Skeletal muscle cell (primary cell): ENCODE measurements around the gene DYRK1B.
A peak's percentile ranks its signal among the peaks of the same experiment; 100 is the strongest.
"Not testable (repeated sequence)": the region's sequence is repeated elsewhere in the genome, so short reads cannot be mapped to it uniquely, and the experiment has no call there.

Experiments
- DNase-seq: peaks from one replicate; pipeline ENCODE4 v3.0.0-alpha.2; 2010; ENCODE audit warnings: low read depth
- H3K4me3 ChIP-seq: 2 replicates; pipeline ENCODE4 v1.5.1; 2011; ENCODE audit warnings: low read depth, mild to moderate bottlenecking, control low read depth, low read length, moderate library complexity

DYRK1B gene

GRCh38 chr19:39833464-39834286 lies at the start of gene DYRK1B:
Gene DYRK1B (minus strand): TSS chr19:39834162. CDS start chr19:39831867, 2,295 bp downstream.
- peak; percentile 92 for DNase-seq
- peak within 1 kb of the TSS; percentile 81 for H3K4me3 ChIP-seq

GRCh38 chr19:39882645-39883044 lies 48.7 kb upstream of the DYRK1B start:
- not testable (repeated sequence) for H3K4me3 ChIP-seq, DNase-seq

- DNase-seq, result not testable (repeated sequence)
Observed at GRCh38 chr19:39881495-39882110, 47.6 kb upstream of the DYRK1B start.

GRCh38 chr19:39880241-39880640 lies 46.3 kb upstream of the DYRK1B start:
- H3K4me3 ChIP-seq, DNase-seq: not testable (repeated sequence)

More at GRCh38 chr19:39881495-39882110, 47.6 kb upstream of the DYRK1B start:
- H3K4me3 ChIP-seq, result not testable (repeated sequence)

- DNase-seq, result not testable (repeated sequence)
Observed at GRCh38 chr19:39879796-39880195, 45.8 kb upstream of the DYRK1B start.

GRCh38 chr19:39878866-39879265 lies 44.9 kb upstream of the DYRK1B start:
- H3K4me3 ChIP-seq, DNase-seq: not testable (repeated sequence)

More at GRCh38 chr19:39879796-39880195, 45.8 kb upstream of the DYRK1B start:
- H3K4me3 ChIP-seq, result not testable (repeated sequence)

- no peak for DNase-seq
- no peak overlapping the region for H3K4me3 ChIP-seq
Observed at GRCh38 chr19:39878398-39878797, 44.4 kb upstream of the DYRK1B start.

- not testable (repeated sequence) for DNase-seq, H3K4me3 ChIP-seq
Observed at GRCh38 chr19:39877982-39878381, 44.0 kb upstream of the DYRK1B start.

- H3K4me3 ChIP-seq, DNase-seq: not testable (repeated sequence)
Observed at GRCh38 chr19:39877488-39877887, 43.5 kb upstream of the DYRK1B start.

GRCh38 chr19:39876486-39876885 lies 42.5 kb upstream of the DYRK1B start:
- not testable (repeated sequence) for H3K4me3 ChIP-seq, DNase-seq

GRCh38 chr19:39875401-39875864 lies 41.5 kb upstream of the DYRK1B start:
- not testable (repeated sequence) for DNase-seq, H3K4me3 ChIP-seq

- no peak for DNase-seq
- no peak overlapping the region for H3K4me3 ChIP-seq
Observed at GRCh38 chr19:39874404-39874803, 40.4 kb upstream of the DYRK1B start.

GRCh38 chr19:39873385-39873784 lies 39.4 kb upstream of the DYRK1B start:
- DNase-seq, result no peak

GRCh38 chr19:39871886-39872866 lies 38.2 kb upstream of the DYRK1B start:
- DNase-seq, result no peak
- H3K4me3 ChIP-seq, result no peak overlapping the region

More at GRCh38 chr19:39873385-39873784, 39.4 kb upstream of the DYRK1B start:
- H3K4me3 ChIP-seq, result no peak overlapping the region

- H3K4me3 ChIP-seq, result no peak overlapping the region
- no peak for DNase-seq
Observed at GRCh38 chr19:39871362-39871761, 37.4 kb upstream of the DYRK1B start.

GRCh38 chr19:39870171-39870971 lies 36.4 kb upstream of the DYRK1B start:
- H3K4me3 ChIP-seq, result no peak overlapping the region
- DNase-seq, result no peak

- DNase-seq, result no peak
- H3K4me3 ChIP-seq, result no peak overlapping the region
Observed at GRCh38 chr19:39867952-39868351, 34.0 kb upstream of the DYRK1B start.

GRCh38 chr19:39867133-39867532 lies 33.2 kb upstream of the DYRK1B start:
- no peak for DNase-seq
- H3K4me3 ChIP-seq, result no peak overlapping the region

- DNase-seq, result no peak
- no peak overlapping the region for H3K4me3 ChIP-seq
Observed at GRCh38 chr19:39865953-39866352, 32.0 kb upstream of the DYRK1B start.
